GM18505 (cell line): ENCODE data around the gene PCDH15.
"Not testable (repeated sequence)": the region's sequence is repeated elsewhere in the genome, so short reads cannot be mapped to it uniquely, and the experiment has no call there.

Experiments
- ATAC-seq: cut with Tn5 transposase; IDR thresholded peaks from one replicate; pipeline ENCODE4 v1.9.1; 2021; ENCODE audit not compliant: unreplicated experiment
- POLR2A ChIP-seq: IDR thresholded peaks from 4 replicates; pipeline ENCODE4 v1.6.1; 2011; ENCODE audit warnings: borderline replicate concordance; ENCODE audit not compliant: insufficient read depth, insufficient read length; ENCODE audit errors: extremely low read depth

PCDH15 gene

DNA sequence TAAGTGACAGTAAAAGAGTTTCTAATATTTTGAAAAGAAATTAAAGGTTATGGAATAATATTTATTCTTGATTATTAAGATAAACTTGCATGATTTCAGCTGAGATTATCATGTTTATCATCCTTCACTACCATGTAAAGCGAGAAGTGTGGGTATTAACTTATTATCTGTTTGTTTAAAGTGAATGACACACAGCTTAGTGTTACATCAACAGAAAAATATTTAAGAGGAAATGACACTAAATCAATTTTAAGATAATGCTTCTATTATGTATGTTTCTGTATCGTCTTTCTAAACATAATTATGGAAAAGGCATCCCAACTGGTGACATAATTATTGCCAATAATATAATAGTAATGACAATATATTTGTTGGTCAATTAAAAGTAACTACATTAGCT is 213.1 kb downstream of the PCDH15 start:
- ATAC-seq: no peak
- TF ChIP-seq POLR2A: no peak

DNA sequence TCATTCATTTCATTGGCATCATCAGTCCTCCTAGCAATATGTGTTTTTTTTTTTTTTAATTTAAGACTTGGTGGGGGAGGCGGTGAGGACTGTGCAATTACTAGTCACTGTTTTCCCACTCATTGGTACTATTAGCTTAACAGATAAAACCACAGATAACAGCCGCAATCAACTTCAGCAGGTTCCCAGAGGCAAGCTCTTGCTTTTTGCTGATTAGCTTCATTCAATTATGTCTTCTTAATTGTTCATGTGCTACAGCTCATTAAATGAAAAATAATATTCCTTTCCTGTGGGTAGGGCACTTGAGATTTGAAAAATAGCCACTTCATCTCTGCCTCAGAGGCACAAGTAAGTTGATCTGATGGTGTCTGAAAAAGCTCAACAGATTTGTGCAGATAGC is 215.5 kb downstream of the PCDH15 start:
- TF ChIP-seq POLR2A: no peak

DNA sequence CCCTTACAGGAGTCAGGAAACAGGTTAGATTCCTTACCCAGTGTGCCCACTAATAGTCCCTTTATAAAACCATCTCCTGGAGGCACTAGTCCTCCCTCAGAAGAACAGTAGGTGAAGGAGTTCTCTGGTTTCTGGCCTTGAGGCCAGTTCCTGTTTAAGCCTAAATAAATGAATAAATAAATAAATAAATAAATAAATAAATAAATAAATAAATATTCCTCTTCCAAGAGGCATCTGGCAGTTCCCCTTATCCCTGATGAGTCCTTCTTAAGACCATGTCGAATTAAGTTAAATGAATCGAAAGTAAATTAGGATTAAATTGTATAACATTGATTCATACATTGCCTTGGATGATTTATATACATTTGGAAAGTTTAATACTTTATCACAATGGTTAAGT is 223.3 kb downstream of the PCDH15 start:
- no peak for ATAC-seq
- no peak for TF ChIP-seq POLR2A

More for the DNA sequence above, 215.5 kb downstream of the PCDH15 start:
- ATAC-seq: no peak

DNA sequence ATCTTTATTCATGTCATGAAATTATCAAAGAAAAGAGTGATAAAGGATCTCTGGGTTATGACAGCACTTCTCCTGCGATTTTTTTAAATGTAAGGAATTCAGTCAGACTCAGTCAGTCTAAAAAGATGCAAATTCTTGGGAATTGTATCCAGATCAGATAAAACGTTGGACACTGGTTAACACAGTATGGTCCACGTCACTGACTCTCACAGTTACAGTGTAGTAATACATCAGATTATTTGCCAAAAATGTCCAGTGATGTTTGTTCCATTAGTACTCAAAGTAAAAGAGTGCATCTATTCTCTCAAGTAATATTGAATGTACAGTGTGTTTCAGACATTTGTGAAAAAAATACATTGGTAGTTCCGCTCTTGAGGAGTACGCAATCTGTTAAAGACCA is 224.5 kb downstream of the PCDH15 start:
- no peak for TF ChIP-seq POLR2A
- no peak for ATAC-seq

DNA sequence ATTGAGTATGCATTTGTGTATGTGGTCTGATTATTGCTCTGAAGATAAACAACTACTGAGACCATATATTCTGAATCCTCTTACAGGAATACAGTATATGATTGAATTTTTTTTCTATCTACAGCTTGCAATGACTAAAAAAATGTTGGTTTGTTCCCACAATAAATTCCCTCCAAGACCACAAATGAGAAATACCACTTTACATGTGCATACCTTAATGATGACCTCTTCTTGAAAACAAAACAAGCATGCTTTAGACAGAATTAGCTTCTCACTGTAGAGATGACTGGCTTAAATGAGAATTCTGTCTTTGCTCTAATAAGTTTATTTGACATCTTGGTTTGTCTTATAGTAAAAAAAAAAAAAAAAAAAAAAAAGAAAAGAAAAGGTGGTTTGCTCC is 241.5 kb downstream of the PCDH15 start:
- no peak for TF ChIP-seq POLR2A
- no peak for ATAC-seq

DNA sequence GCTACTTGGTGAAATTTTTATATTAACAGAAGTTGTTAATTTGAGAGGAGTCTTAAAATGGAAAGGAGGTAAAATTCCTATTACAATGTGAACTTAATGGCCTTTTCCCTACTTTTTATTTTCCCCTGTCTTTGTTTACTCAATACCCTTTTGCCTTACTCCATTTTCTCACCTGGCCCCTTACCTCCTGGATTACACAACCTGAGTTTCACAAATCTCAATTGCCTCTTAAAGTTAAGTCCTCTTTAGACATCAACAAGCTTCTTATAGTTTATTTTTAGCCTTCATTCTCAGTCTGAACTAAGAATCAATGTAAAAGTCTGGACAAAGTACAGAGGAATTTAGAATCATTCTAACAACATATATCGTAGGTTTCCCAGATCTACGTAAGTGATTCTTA is 247.0 kb downstream of the PCDH15 start:
- ATAC-seq: no peak
- TF ChIP-seq POLR2A: no peak

DNA sequence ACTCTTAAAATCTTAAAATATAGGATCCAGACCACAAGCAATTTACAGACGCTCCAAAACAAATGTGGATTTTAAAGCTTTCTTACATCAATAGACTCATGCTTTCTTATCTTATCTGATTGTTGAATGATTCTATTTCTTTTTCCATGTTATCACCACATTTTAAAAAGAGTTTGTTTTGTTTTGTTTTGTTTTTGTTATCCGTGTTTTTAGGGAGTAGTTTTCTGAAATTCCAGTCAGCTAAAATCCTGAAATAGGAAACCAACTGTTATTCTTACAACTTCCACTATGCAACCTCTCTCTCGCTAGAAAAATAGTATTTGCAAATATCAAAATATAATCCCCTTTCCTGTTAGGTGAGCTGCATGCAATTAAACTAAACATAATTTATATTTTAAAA is 251.0 kb downstream of the PCDH15 start:
- TF ChIP-seq POLR2A: no peak
- ATAC-seq: no peak

DNA sequence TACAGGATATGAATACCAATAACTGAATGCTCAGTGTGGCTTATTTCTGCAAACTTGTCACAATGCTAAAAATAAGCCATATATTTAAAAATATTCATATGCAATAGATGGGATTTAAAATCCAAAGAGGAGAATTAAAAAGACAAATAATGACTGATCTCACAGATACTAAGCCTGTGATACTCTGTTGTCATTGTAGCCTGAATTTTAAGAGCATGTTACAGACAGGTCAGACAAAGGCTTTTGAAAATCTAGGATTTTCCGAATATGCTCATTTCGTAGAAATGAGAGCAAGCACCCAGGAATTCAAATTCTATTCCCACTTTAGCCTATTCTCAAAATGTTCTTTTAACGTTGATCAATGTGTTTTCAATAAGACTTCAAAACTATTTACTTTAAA is 269.7 kb downstream of the PCDH15 start:
- TF ChIP-seq POLR2A: no peak
- ATAC-seq: no peak

DNA sequence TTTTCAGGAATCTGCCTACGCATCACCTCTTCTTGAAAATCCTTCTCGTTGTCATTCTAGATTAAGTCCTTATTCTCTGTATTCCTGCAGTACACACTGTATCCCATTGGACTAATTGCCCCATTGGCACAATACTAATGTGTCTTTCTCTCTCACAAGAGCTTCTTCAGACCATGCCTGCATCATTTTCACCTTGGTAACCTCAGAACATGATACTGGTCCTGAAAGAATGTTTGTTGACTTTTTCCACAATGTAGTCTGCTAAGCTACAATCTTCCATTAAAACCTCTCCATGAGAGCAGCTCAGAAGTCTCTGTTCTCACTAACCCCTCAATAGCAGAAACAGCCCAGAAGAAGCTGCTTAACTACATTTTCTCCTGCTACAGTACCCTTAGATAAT is 270.7 kb downstream of the PCDH15 start:
- no peak for ATAC-seq
- no peak for TF ChIP-seq POLR2A

DNA sequence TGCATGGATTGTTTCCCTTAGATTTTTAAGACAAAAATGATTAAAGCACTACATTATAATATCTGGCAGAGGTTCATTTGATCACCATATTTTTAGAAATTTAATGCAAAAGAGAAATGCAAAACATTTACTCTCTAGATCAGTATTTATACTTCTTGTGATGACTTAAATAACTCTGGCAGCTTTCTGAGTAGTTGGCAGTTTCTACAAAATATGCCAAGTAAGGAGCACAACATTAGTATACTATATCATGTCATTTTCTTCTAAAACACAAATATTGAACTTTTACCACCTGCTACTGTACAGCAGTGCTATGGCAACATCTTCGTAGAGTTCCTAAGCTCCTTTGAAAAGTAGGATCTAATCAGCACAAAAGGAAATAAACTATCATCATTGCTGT is 275.2 kb downstream of the PCDH15 start:
- no peak for ATAC-seq

DNA sequence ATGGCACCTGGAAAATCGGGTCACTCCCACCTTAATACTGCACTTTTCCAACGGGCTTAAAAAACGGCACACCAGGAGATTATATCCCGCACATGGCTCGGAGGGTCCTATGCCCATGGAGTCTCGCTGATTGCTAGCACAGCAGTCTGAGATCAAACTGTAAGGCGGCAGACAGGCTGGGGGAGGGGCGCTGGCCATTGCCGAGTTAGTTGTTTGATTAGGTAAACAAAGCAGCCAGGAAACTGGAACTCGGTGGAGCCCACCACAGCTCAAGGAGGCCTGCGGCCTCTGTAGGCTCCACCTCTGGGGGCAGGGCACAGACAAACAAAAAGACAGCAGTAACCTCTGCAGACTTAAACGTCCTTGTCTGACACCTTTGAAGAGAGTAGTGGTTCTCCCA is 285.8 kb downstream of the PCDH15 start:
- not testable (repeated sequence) for ATAC-seq

More for the DNA sequence above, 275.2 kb downstream of the PCDH15 start:
- TF ChIP-seq POLR2A: no peak

DNA sequence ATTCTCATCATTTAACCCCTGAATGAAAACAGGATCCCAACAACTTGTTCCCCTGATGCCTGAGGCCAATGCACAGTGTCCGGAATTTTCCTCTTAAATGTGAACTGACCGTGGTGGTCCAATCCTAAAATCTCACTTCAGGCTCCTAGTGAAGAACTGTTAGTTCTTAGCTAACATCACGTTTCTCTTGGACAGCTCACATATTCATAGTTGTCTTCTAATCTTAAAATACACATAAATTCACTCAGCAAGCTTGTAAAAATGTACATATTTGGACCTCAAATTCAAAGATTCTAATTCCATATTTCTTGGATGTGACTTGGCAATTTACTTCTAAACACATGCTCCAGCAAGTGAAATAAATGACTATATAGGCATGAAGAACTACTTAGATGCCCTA is 297.2 kb downstream of the PCDH15 start:
- no peak for TF ChIP-seq POLR2A
- ATAC-seq: no peak

DNA sequence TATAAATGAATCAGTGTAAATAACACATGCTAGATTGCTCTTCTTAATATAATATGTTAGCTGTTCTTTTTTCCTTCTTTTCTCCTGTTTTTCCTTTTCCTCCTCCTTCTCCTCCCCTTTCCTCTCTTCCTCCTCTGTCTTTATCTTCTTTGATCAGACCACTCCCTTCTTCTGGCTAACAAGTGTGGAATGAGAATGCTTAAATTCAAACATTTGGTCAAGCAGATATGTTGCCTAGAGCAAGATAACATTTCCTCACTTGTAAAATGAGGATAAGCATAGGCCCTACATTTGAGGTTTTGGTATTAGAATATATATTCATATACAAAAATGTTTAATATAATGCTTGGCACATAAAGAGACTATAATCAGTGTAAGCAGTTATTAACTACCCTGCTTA is 299.1 kb downstream of the PCDH15 start:
- ATAC-seq: no peak
- no peak for TF ChIP-seq POLR2A

DNA sequence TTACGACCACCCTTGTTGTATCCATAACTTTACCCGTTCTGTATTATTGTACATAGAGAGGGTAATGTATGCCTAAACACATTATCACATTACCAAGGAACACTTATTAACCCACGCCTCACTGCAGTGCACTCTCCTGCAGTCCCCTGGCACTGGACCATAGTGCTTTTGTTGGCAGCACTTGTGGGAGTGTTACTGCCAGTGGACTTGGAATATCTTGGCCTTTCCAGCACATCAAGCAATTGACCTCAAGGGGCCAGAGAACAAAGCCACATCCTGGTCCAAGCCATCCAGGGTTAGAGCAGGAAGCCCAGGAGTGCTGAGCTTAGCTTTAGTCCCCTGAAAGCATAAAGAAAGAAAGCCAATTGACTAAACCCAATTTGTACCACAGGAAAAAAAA is 304.2 kb downstream of the PCDH15 start:
- TF ChIP-seq POLR2A: no peak
- no peak for ATAC-seq

DNA sequence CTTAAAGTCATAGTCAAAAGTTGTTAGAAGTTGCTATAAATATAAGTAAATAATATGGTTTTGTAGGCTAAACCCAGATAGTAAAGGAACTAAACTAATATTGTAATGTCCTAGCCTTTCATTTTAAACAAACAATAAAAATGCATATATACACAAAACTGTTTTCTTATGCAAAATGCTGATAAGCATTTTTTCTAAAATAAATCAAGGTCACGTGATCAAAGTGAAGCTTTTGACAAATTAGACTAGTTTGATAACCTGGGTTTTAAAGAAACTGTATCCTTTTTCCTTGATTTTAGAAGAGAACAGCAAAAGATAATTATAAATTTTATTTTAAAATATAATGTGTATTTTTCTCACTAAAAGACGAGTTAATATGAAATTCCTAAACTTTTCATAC is 313.3 kb downstream of the PCDH15 start:
- TF ChIP-seq POLR2A: no peak
- no peak for ATAC-seq
